H1 (cell line): Measurements from ENCODE around the gene CEP70. TPM values are rescaled to one million over a fixed set of nuclear protein-coding genes. Genes with fewer than 3 reads are reported as not detected.

ENCODE experiments used
- BACH1 ChIP-seq: IDR thresholded peaks from 2 replicates; pipeline ENCODE4 v1.6.1; 2012; ENCODE audit warnings: low read length, improper control_type of control experiment
- BRCA1 ChIP-seq: IDR thresholded peaks from 2 replicates; pipeline ENCODE4 v1.6.1; 2012; ENCODE audit warnings: low read depth, low read length, improper control_type of control experiment
- CEBPB ChIP-seq: IDR thresholded peaks from 2 replicates; pipeline ENCODE4 v1.6.1; 2012; ENCODE audit warnings: low read depth, low read length
- JUND ChIP-seq: IDR thresholded peaks from 2 replicates; pipeline ENCODE4 v1.6.1; 2011; ENCODE audit warnings: mild to moderate bottlenecking, improper control_type of control experiment, low read length
- RFX5 ChIP-seq: IDR thresholded peaks from 2 replicates; pipeline ENCODE4 v1.6.1; 2011; ENCODE audit warnings: low read depth, low read length, improper control_type of control experiment, borderline replicate concordance
- polyA plus RNA-seq, 7 experiments: library from polyadenylated mRNA; depleted of rRNA in 3 of 7; stranded (reverse) in 5 of 7; unstranded in 2 of 7; fragments of >200 nt in 5 of 7; fragments of 200-250 nt in 2 of 7; gene quantifications; 1 replicate in 5 of 7; 2 replicates in 1 of 7; 4 replicates in 1 of 7; pipeline versions ENCODE4 v1.2.1 to v1.2.3, GENCODE V29; 2011 to 2013; ENCODE audit warnings: missing spikeins in 2 of 7, mixed read lengths in 2 of 7
- total RNA-seq: library from RNA; stranded (reverse); fragmentation: NEBNext Ultra II Directional; extraction: Animal tissue kit (Norgen Biotek cat#: 25700); gene quantifications from 2 replicates; pipeline ENCODE4 v1.2.1, GENCODE V29; 2021

CEP70 gene
- total and polyA plus RNA-seq, 2 of the 8 experiments (the other 6 are each of a cell fraction or from before 2014, with no cell fraction given): 3.9 to 26.2 TPM

DNA sequence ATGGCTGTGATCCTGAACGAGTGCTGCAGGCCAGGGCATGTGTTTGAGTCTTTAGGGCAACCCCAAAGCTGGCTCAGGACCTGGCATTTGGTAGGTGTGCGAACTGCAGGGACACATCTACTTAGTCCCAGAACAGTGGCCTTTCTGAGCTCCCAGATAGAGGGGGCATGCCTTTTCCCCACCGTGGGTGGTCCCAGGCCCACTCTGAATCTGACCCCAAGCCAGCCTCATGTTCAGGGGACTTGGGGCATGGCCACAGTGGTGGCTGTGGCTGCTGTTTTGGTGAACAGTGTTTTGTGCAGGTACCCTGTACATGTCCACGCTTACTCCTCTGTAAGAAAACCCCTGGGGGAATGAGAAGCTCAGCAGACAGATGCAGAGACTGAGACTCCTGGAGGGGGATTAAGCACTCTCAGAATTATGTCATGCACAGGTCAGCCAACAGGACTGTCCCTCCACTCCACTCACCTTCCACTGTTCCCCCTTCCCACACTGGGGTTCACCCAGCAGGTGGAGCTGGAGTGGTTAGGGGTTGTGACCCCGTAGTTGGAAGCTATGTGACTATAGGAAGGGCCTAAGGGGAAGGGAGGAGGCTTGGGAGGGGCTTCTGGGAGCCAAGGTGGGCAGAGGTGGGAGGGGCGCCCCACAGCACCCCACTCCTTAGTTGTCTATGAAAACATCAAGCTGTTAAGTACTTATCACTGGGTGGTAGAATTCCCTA is 143.2 kb downstream of the CEP70 start (continued):
- TF ChIP-seq RFX5 (no peak), BACH1 (no peak), CEBPB (no peak), BRCA1 (no peak), JUND (no peak)
